Hematopoietic multipotent progenitor cell treated with erythropoietin and hydrocortisone succinate and interleukin-3 and kit ligand, for 4 days (in vitro differentiated cells): ENCODE results near the gene TNNI3K.

Experiments
- DNase-seq: peaks from one replicate; pipeline ENCODE4 v3.0.0-alpha.2; 2015

TNNI3K gene

DNA sequence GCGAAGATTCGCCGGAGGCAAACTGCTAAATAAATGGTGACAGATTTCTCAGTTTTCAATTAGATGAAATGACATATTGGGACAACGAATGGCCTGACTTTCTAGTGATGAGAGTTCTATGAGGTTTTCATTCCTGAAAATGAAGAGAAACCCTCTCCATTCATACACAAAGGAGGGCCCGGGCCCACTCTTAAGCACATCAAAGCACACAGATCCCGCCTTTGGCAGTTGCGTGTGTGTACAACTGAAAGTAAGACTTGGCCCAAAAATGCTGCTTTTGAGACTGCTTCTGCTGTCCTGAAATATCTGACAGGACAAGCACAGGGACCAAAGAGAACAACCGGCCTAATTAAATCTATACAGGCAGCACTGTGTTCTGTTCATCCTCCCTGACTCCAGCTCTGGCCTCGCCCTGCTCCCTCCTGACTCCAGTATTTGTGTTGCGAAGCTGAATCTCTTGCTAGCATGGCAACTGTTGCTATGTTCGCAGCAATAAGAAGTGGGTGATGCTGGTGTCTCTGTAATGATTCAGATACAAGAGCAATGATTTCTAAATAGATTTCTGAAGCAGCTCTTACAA, 269.8 kb downstream of the TNNI3K start:
- DNase-seq, result no peak

GRCh38 chr1:74505928-74506710, 270.9 kb downstream of the TNNI3K start:
- no peak for DNase-seq

DNA sequence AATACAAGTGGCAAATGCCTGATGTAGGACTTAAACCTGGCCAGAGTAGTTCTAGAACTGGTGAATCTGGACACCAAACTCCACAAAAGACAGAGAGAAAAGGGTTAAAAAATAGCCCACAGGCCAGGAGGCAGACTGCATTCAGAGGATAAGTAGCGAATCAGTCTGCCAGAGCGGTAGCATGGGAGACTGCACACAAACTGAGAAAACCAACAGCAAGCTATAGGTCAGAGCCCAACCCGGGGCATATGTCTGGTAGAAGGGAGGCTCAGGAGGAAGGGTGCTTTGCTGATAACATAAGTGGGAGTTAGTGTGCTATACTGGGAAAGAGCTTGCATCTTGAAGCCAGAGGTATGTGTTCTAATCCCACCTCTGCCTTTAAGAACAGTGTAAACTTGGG, 273.3 kb downstream of the TNNI3K start:
- DNase-seq, result no peak

DNA sequence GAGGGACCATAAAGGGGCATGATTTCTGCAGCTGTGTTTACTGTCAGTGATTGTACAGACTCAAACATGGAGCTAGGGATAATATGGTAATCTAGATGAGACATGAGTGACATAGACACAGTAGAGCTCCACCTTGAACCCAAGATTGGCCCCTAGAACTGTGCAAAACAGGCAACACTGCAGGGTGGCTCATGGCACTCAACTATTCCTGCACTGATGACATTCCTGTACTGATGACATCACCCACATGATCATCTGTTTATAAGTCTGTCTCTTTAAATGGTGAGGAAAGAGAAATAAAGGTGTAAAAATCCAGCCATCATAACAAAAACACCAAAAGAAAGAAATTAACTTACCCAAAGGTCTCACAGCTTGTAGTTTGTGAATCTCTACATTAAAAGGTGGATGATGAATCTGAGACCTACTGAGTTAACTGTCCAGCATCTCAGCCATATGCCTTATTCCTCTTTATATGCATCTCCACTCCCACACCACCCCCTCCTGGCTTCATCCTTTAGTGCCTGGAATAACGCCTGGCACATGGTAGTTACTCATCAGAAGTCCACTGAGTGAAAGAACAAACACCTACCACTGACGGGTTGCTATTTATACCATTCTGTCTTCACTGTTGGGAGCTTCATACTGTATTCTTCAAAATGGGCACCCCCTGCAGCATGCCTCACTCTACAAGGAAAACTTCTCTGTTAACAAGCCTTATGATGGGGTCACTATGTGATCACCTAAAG, 277.2 kb downstream of the TNNI3K start, which contains the start of gene LRRC53:
LRRC53 (minus strand) TSS at position 442 of the 746 bp plus-strand sequence. CDS start 29,262 bp downstream, outside the sequence.
- no peak for DNase-seq

DNA sequence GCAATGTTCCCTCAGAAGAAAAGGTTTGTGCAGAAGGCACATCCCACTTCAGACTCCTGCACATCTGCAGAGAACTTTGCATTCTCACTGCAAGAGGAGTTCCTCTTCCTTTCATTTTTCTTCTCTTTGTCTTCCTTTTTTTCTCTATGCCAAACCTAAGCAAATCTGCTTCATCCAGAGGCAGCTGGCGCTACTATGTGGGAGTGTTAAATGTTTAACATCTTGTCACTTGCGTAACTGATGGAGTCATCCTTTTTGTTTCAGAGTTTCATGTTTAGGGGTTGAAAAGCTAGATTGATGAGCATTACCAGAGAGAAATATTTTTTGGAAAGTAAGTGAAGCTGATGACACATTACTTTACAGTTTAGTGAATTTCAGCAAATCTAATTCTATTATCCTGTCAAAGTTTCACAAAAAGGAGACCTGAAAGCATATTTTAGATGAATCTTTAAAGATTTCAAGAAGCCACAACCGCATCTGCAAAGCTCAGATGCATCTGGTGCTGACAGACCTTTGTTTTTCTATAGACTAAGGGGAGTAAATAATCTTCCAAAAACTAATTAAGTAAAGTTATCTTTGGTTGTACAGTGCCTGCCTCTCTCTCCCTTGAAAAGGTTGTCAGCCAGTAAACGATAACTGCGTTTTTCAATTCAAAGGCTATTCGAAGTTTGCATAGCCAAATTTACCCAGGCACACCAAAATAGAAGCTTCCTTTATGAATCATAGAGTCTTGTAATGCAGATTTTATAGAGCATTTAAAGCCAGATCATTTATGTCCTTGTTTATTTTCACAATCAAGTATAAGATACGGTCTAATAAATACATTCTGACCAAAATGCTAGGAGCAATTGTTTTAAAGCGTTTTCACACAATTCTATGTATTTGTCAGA, 278.5 kb downstream of the TNNI3K start:
- DNase-seq, result no peak

DNA sequence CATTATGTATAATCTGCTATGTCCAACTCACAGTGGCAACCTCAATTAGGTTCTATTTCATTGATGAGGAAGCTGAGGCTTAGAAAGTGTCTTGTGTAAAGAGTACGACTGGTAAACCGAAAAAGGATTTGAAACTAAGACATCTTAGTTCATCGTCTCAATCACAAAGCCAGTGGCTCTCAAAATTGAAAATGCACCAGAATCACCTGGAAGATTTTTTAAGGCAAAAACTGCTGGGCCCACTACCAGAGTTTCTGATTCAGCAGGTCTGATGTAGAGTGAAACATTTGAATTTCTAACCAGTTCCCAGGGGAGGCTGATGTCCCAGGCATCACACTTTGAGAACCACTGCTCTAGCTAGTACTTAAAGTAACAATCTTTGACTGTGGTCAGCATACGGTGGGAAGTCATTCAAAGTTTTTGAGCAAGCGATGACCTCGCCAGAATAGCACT, 282.4 kb downstream of the TNNI3K start:
- no peak for DNase-seq

GRCh38 chr1:74522148-74522547, 287.0 kb downstream of the TNNI3K start:
- DNase-seq, result no peak

- DNase-seq, result no peak
Measured at GRCh38 chr1:74523873-74524480, 288.8 kb downstream of the TNNI3K start.

- DNase-seq, result no peak
Measured at GRCh38 chr1:74526708-74527107, 291.5 kb downstream of the TNNI3K start.

DNA sequence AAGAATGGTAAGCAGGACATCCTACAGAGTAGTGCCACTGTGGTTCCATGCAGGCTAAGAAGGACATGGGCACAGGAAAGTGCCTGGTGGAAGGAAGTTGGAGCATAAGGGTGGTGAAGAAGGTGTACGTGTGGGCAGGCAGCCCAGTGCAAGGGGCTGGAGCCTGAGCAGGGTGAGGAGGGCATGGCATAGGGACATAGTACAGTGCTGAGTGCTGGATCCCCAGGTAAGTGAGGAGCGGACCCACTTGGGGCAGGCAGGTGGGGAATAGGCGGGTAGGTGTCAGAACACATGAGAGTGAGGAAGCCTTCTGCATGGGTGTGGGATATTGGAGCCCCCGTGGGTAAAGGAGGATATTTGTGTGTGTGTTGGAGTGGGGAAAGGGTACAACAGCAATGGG, 292.9 kb downstream of the TNNI3K start:
- no peak for DNase-seq

DNA sequence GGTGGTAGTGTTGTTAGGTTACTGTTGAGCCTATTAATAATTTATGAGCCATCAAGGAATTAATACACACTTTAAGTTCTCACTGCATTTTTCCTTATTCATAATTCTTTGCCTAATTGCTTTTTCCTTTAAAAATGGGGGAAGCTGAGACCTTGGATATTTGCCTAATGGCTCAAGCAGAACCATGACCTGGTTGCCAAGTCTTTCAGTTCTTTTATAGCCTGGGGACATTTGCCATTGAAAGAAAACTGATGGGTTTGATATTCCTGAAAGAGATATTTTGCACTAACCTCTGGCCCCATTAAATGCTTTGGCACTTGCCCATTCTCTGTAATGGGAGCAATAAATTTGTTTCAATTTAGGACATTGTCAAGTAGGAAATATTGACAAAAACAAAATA, 295.7 kb downstream of the TNNI3K start:
- no peak for DNase-seq

GRCh38 chr1:74531796-74532195, 296.6 kb downstream of the TNNI3K start:
- DNase-seq, result no peak

GRCh38 chr1:74534241-74534640, 299.1 kb downstream of the TNNI3K start:
- no peak for DNase-seq

- DNase-seq, result no peak
Measured at GRCh38 chr1:74545821-74546220, 310.6 kb downstream of the TNNI3K start.

- no peak for DNase-seq
Measured at GRCh38 chr1:74548961-74549750, 314.0 kb downstream of the TNNI3K start.

GRCh38 chr1:74549932-74550331, 314.7 kb downstream of the TNNI3K start:
- no peak for DNase-seq

DNA sequence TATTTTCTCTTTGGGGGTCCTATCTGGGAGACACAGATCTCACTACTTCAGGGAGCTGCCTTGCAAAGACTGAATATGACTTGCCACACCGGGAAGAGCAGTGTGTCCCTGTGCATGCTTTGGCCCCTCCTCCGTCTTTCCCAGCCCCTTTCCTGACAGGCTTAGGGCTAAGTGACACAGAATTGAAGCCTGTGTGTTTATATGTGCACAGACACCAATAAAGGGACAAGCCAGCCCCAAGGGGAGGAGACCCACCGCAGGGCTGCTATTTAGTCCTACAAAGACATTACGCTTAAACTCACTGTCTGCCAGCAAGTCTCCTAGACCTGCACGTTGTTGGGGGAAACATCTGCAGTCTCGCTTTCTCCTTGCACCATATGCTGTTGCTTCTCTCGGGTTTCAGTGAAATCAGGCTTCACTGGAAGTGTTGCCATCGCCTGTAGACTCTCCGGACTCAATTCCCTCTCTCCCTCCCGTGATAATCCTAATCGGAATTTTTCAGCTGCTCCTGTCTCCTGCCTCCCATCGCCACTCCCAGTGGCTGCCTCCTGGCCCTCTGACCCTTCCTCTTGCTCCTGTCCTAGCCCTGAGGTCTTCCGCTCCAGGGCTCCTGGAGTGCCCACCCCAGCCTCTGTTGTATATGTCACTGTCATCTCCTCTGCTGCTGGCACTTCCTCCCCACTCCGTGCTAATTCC, 335.8 kb downstream of the TNNI3K start:
- no peak for DNase-seq

DNA sequence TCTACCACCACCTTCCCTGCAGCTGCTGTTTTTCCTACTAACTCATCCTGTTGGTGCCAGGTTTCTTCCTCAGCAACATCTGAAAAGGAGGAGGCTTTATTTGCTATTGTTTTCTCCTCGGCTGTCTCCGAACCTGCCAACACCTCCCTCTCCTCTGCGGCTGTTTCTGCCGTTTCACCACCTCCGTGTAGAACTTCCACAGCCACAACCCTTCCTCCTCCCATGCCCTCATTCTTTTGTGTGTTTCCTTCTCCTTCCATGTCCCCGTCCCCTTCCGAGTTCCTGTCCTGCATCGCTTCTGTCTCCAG, 336.3 kb downstream of the TNNI3K start:
- DNase-seq, result no peak

DNA sequence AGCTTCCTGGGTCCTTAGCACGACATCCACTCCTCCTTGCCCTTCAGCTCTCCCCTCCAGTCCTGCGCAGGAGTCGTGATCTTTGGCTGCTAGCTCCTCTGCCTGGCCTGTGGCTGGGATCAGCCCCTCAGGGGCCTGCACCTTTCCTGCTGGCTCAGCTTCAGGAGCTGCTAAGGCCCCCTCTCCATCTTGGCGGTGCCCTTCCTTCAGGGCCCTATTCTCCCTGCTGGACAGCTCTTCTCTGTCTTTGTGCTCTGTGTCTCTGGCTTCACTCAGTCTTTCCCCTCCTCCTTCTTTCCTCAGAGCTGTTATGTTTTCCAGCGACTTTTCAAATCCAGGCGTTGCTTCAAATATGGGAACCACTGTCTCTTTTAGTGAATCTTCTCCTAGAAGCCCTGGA, 336.7 kb downstream of the TNNI3K start:
- DNase-seq, result no peak

DNA sequence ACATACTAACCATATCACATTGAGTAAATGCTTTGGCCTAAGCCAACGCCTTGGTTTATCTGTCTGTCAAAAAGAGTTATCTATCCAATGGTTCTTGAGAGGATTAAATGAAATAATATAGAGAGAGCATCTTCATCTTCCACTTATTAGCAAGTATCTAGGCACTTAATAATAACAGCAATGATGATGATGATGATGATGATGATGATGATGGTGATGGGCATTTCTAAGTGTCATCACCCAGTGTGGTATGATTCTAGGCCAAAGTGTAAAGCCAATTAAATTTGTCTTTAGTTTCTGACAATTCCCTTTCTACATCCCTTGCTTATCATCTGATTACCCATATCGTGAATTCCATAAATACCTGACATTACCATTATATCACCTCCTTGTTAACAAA, 342.9 kb downstream of the TNNI3K start:
- DNase-seq, result no peak

GRCh38 chr1:74579425-74579824, 344.2 kb downstream of the TNNI3K start:
- DNase-seq, result no peak
